Thymus (tissue), 11 donors: ENCODE data around the gene PRAMEF20. TPM values are rescaled to one million over a fixed set of nuclear protein-coding genes. Genes with fewer than 3 reads are reported as not detected.

ENCODE experiments used
- DNase-seq, 9 donors: peaks; one replicate each; pipeline ENCODE4 v3.0.0-alpha.2; 2013; ENCODE audit warnings: low spot score in 9 of 9, low read depth in 6 of 9, missing footprints in 1 of 9
- H3K27ac ChIP-seq, 2 donors: one replicate each; pipeline ENCODE4 v1.5.1; 2013; ENCODE audit warnings: control low read depth in 1 of 2, low read depth in 1 of 2, low read length in 1 of 2, mild to moderate bottlenecking in 1 of 2, moderate library complexity in 1 of 2
- H3K27me3 ChIP-seq, 2 donors: one replicate each; pipeline ENCODE4 v1.5.1; 2013; ENCODE audit warnings: low read length in 1 of 2; ENCODE audit not compliant: control insufficient read depth in 2 of 2, insufficient read depth in 1 of 2
- H3K36me3 ChIP-seq, 2 donors: one replicate each; pipeline ENCODE4 v1.5.1; 2013; ENCODE audit warnings: low read length in 1 of 2, mild to moderate bottlenecking in 1 of 2, moderate library complexity in 1 of 2; ENCODE audit not compliant: control insufficient read depth in 2 of 2, insufficient read depth in 2 of 2
- H3K4me1 ChIP-seq, 2 donors: one replicate each; pipeline ENCODE4 v1.5.1; 2013; ENCODE audit warnings: low read length in 2 of 2; ENCODE audit not compliant: control insufficient read depth in 2 of 2, insufficient read depth in 2 of 2
- H3K4me3 ChIP-seq, 2 donors: one replicate each; pipeline ENCODE4 v1.5.1; 2013; ENCODE audit warnings: low read length in 2 of 2, control low read depth in 1 of 2, mild to moderate bottlenecking in 1 of 2
- H3K9me3 ChIP-seq, 2 donors: one replicate each; pipeline ENCODE4 v1.5.1; 2013; ENCODE audit warnings: low read length in 1 of 2, mild to moderate bottlenecking in 1 of 2; ENCODE audit not compliant: control insufficient read depth in 2 of 2, insufficient read depth in 1 of 2
- WGBS: extraction: QIAGEN DNeasy Blood & Tissue Kit; methylation state at CpG from one replicate; pipeline ENCODE4 v1.1.7; 2013; 5-methylcytosine and 5-hydroxymethylcytosine counted together
- polyA plus RNA-seq: library from polyadenylated mRNA; stranded (reverse); fragments of 200-250 nt; gene quantifications from one replicate; pipeline ENCODE4 v1.2.3, GENCODE V29; 2013
- total RNA-seq: library from RNA; stranded (reverse); fragments of 120-200 nt; gene quantifications from one replicate; pipeline ENCODE4 v1.2.4, GENCODE V29; 2013
- donor health status: healthy.

PRAMEF20 gene
- total and polyA plus RNA-seq, 2 donors: 0.05 TPM

- no peaks in the 10 kb centered on the region for H3K9me3 ChIP-seq
- no peak overlapping the region for H3K4me3 ChIP-seq
- H3K4me1 ChIP-seq: no peaks in the 10 kb centered on the region
- H3K27ac ChIP-seq: no peak overlapping the region
- peaks cover 0 to 2% of the 10 kb centered on the region in 2 donors for H3K27me3 ChIP-seq
- no peaks in the 10 kb centered on the region for H3K36me3 ChIP-seq
- 76% methylated on average over 6 of the region's 6 CpGs for WGBS
- no peak for DNase-seq
These were observed 41.2 kb downstream of the PRAMEF20 start for GRCh38 chr1:13451399-13451965.

- H3K27me3 ChIP-seq: peaks cover 2 to 5% of the 10 kb centered on the region in 2 donors
- H3K4me3 ChIP-seq: no peak overlapping the region
- no peaks in the 10 kb centered on the region for H3K9me3 ChIP-seq
- WGBS: 79% methylated on average over 15 of the region's 15 CpGs
- DNase-seq: no peak
- no peaks in the 10 kb centered on the region for H3K4me1 ChIP-seq
- no peak overlapping the region for H3K27ac ChIP-seq
- H3K36me3 ChIP-seq: no peaks in the 10 kb centered on the region
These were observed 46.8 kb downstream of the PRAMEF20 start for GRCh38 chr1:13456904-13457532.

DNA sequence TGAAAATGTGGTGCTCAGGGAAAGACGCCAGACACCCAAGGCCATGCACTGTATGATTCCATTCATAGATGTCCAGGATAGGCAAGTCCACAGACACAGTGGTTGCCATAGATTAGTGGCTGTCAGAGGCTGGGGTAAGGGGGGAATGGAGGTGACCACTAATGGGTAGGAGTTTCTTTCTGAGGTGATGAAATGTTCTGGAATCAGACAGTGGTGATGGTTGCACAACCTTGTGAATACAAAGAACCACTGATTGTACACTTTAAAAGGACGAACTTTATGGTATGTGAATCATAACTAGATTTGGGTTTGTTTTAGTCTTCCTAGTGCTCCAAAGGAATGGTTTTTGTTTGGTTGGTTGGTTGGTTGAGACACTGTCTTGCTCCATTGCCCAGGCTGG is 51.7 kb downstream of the PRAMEF20 start:
- H3K4me1 ChIP-seq: no peaks in the 10 kb centered on the region
- H3K9me3 ChIP-seq: no peaks in the 10 kb centered on the region
- no peaks in the 10 kb centered on the region for H3K36me3 ChIP-seq
- no peak for DNase-seq
- H3K27ac ChIP-seq: no peak overlapping the region
- no peak overlapping the region for H3K4me3 ChIP-seq
- 97% methylated on average over 2 of the region's 2 CpGs for WGBS
- H3K27me3 ChIP-seq: peaks cover 2 to 7% of the 10 kb centered on the region in 2 donors

DNA sequence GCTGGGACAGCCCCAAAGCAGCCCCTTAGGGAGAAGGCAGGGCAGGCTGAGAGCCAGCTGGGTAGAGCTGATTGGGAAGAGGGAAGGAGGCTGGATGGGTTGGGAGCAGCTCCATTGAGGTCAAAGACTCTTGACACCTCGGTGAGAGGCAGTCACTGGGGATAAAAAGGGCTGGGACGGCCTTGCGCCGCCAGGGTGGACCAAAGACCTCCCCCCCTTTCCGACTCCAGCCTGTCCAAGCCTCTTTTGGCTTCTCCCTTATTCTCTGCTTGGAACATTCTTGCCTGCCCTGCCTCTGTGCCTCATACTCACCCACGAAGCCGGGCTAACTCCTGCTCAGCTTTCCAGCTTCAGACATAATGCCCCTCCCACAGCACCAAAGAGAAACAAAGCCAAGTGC is 52.4 kb downstream of the PRAMEF20 start:
- Histone ChIP-seq H3K27ac (no peak overlapping the region), H3K27me3 (peaks cover 0 to 6% of the 10 kb centered on the region in 2 donors), H3K36me3 (no peaks in the 10 kb centered on the region), H3K4me3 (no peak overlapping the region), H3K4me1 (no peaks in the 10 kb centered on the region), H3K9me3 (no peaks in the 10 kb centered on the region)
- no peak for DNase-seq
- WGBS: 91% methylated on average over 7 of the region's 7 CpGs

GRCh38 chr1:13465515-13465914 is 55.3 kb downstream of the PRAMEF20 start:
- Histone ChIP-seq H3K4me1 (no peaks in the 10 kb centered on the region), H3K36me3 (no peaks in the 10 kb centered on the region), H3K9me3 (no peaks in the 10 kb centered on the region), H3K4me3 (no peak overlapping the region), H3K27ac (no peak overlapping the region), H3K27me3 (peaks cover 0 to 6% of the 10 kb centered on the region in 2 donors)
- 83% methylated on average over 1 of the region's 1 CpG for WGBS
- DNase-seq: no peak

DNA sequence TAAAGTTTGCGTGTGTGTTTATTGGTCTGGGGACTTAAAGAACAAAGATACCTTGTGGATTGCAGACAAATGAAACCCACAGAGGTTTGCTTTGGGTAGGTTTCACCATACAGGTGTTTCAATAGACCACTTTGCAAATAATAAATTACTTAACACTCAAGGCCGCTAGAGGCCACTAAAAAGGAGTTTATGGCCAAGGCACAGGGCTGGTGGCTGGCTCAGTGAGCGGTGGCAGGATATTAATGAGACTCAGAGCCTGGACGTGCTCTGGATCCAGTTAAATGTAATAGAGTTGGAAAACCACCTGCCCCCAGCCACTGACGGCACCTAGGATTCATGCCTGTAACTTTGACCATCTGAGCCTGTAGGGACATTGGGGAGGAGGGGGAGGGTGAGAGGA is 59.1 kb downstream of the PRAMEF20 start:
- DNase-seq: peak in 2 of 9 donors; percentile 28 to 32
- H3K27ac ChIP-seq: no peak overlapping the region
- H3K4me3 ChIP-seq: no peak overlapping the region
- H3K36me3 ChIP-seq: no peaks in the 10 kb centered on the region
- WGBS: 43% methylated on average over 5 of the region's 5 CpGs
- no peaks in the 10 kb centered on the region for H3K9me3 ChIP-seq
- no peaks in the 10 kb centered on the region for H3K4me1 ChIP-seq
- peaks cover 0 to 3% of the 10 kb centered on the region in 2 donors for H3K27me3 ChIP-seq

Other genes with a start within 250 kb of the PRAMEF20 start
- not detected for gene HNRNPCL4, start 244.8 kb upstream of the PRAMEF20 start, total RNA-seq
- gene HNRNPCL4, start 244.8 kb upstream of the PRAMEF20 start, polyA plus RNA-seq: 0.07 TPM
- 0.05 TPM for gene PRAMEF9, start 238.6 kb upstream of the PRAMEF20 start, total RNA-seq
- 0.14 TPM for gene PRAMEF9, start 238.6 kb upstream of the PRAMEF20 start, polyA plus RNA-seq
- 0.05 TPM for gene PRAMEF13, start 209.0 kb upstream of the PRAMEF20 start, total RNA-seq
- 0.14 TPM for gene PRAMEF13, start 209.0 kb upstream of the PRAMEF20 start, polyA plus RNA-seq
- not detected for gene PRAMEF18, start 184.3 kb upstream of the PRAMEF20 start, total RNA-seq
- gene PRAMEF18, start 184.3 kb upstream of the PRAMEF20 start, polyA plus RNA-seq: 0.07 TPM
- gene PRAMEF5, start 156.3 kb upstream of the PRAMEF20 start, total RNA-seq: not detected
- not detected for gene PRAMEF5, start 156.3 kb upstream of the PRAMEF20 start, polyA plus RNA-seq
- gene PRAMEF8, start 125.3 kb upstream of the PRAMEF20 start, total RNA-seq: 0.09 TPM
- gene PRAMEF8, start 125.3 kb upstream of the PRAMEF20 start, polyA plus RNA-seq: 0.23 TPM
- gene PRAMEF33, start 106.9 kb upstream of the PRAMEF20 start, total RNA-seq: 0.05 TPM
- gene PRAMEF33, start 106.9 kb upstream of the PRAMEF20 start, polyA plus RNA-seq: not detected
- gene PRAMEF15, start 94.9 kb upstream of the PRAMEF20 start, total RNA-seq: not detected
- gene PRAMEF15, start 94.9 kb upstream of the PRAMEF20 start, polyA plus RNA-seq: 0.25 TPM
- not detected for gene PRAMEF14, start 63.3 kb upstream of the PRAMEF20 start, total RNA-seq
- 0.16 TPM for gene PRAMEF14, start 63.3 kb upstream of the PRAMEF20 start, polyA plus RNA-seq
- 0.05 TPM for gene PRAMEF19, start 38.5 kb upstream of the PRAMEF20 start, total RNA-seq
- gene PRAMEF19, start 38.5 kb upstream of the PRAMEF20 start, polyA plus RNA-seq: 0.07 TPM
- gene PRAMEF17, start 20.8 kb upstream of the PRAMEF20 start, total RNA-seq: not detected
- 0.05 TPM for gene PRAMEF17, start 20.8 kb upstream of the PRAMEF20 start, polyA plus RNA-seq
- 0.19 TPM for gene LRRC38, start 103.6 kb downstream of the PRAMEF20 start, total RNA-seq
- gene LRRC38, start 103.6 kb downstream of the PRAMEF20 start, polyA plus RNA-seq: 4.3 TPM
- 5.4 TPM for gene PDPN, start 173.4 kb downstream of the PRAMEF20 start, total RNA-seq
- 11.8 TPM for gene PDPN, start 173.4 kb downstream of the PRAMEF20 start, polyA plus RNA-seq